Measurements from ENCODE around the gene RTCA. TPM values are rescaled to one million over a fixed set of nuclear protein-coding genes. Genes with fewer than 3 reads are reported as not detected.
"Not testable (repeated sequence)": the region's sequence is repeated elsewhere in the genome, so short reads cannot be mapped to it uniquely, and the experiment has no call there.

Gene RTCA
- total RNA-seq, 2 experiments from 2014 or later, result 47.7 to 48.1 TPM

DNA sequence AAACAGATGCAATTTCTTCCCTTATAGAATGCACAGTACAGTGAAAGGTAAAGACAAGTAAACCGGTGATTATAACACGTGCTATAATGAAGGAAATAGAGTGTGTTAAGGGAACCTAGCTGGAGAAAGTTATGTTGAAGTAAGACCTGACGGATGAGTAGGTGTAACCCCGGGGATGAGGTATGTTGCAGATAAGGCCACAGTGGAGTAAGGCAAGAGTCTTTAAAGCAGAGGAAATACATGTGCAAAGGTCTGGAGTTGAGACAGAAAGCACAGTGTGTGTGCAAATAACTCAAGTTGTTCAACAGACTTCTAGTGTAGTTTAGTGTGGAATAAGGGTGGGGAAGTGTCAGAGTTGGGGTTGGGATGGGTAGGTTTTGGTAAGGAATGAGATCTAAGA, 19.3 kb upstream of the RTCA start:
- H3K4me3 Mint-ChIP-seq, result no peak overlapping the region
- POLR2A ChIA-PET, result no interaction called here
- peaks cover 6% of the 10 kb centered on the region for H3K36me3 Mint-ChIP-seq
- DNase-seq (no peak), ATAC-seq (ENCODE audit: low read depth) (no peak)
- H3K9me3 Mint-ChIP-seq, result no peaks in the 10 kb centered on the region
- no peaks in the 10 kb centered on the region for H3K27me3 Mint-ChIP-seq
- peak overlapping the region; percentile 28 for H3K27ac Mint-ChIP-seq
- peaks cover 13% of the 10 kb centered on the region for H3K4me1 Mint-ChIP-seq

GRCh38 chr1:100249155-100249536, 16.9 kb upstream of the RTCA start:
- ATAC-seq (ENCODE audit: low read depth) (no peak), DNase-seq (no peak)
- H3K9me3 Mint-ChIP-seq, result no peaks in the 10 kb centered on the region
- peaks cover 13% of the 10 kb centered on the region for H3K4me1 Mint-ChIP-seq
- POLR2A ChIA-PET, result interaction anchor here (0.6 to 3.6 kb wide), 10 partner anchors 9 to 398 kb away, joined by 3 to 56 read pairs (median 3); partner anchors contain the start of genes AGL, RTCA, SASS6 and SLC35A3
- H3K27me3 Mint-ChIP-seq, result peaks cover 7% of the 10 kb centered on the region
- no peak overlapping the region for H3K4me3 Mint-ChIP-seq
- H3K36me3 Mint-ChIP-seq, result peaks cover 6% of the 10 kb centered on the region
- H3K27ac Mint-ChIP-seq, result no peak overlapping the region

DNA sequence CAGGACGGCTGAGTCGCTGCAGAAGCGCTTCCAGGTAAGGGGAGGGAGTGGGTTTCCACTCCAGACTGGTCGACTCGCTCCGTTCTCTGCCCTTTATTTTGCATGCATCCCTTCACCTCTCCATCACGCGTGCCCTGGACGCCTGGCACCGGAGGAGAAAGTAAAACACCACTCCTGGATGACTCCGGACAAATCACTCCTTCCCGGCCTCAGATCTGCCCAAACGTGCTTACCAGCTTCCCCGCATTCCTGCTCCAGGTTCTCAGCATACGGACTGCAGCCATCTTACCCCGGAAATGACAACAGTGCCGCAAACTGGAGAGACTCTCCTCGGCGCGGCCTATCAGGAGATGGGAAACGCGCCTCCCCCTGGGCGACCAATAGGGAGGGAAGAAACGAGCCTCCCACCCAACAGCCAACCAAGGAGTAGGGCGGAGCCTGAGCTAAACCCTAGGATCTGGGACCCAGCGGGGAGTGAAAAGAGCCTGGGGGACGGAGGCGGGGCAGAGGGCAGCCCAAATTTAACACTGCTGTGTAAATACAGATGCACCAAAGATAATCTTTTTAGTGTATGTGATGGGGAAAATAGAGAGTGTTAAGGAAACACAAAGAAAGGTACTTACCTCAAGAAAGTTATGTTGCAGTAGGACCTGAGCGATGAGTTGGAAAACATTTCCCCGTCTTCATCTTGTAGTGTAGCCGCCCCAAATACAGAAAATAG, 16.3 kb upstream of the RTCA start, which contains the start of gene DBT:
Gene DBT, minus strand, starts transcription at position 298 of the 721 bp plus-strand sequence. Its CDS starts 14 bp downstream, at position 284.
- peak; percentile 100 for ATAC-seq (ENCODE audit: low read depth)

GRCh38 chr1:100250264-100250663, 15.8 kb upstream of the RTCA start:
- peaks cover 6% of the 10 kb centered on the region for H3K36me3 Mint-ChIP-seq
- H3K27me3 Mint-ChIP-seq, result peaks cover 10% of the 10 kb centered on the region
- DNase-seq, result no peak
- H3K4me1 Mint-ChIP-seq, result peaks cover 13% of the 10 kb centered on the region
- POLR2A ChIA-PET, result interaction anchor here (0.6 to 3.6 kb wide), 9 partner anchors 11 to 400 kb away, joined by 3 to 56 read pairs (median 3); partner anchors contain the start of genes AGL, RTCA, SASS6 and TRMT13
- no peak overlapping the region for H3K27ac Mint-ChIP-seq
- H3K9me3 Mint-ChIP-seq, result no peaks in the 10 kb centered on the region
- no peak overlapping the region for H3K4me3 Mint-ChIP-seq
- no peak for ATAC-seq (ENCODE audit: low read depth)

More for the DNA sequence above, 16.3 kb upstream of the RTCA start, which contains the start of gene DBT:
- no peaks in the 10 kb centered on the region for H3K9me3 Mint-ChIP-seq
- no peak within 1 kb of the TSS for H3K27ac Mint-ChIP-seq
- no peak within 1 kb of the TSS for H3K4me3 Mint-ChIP-seq
- peaks cover 6% of the 10 kb centered on the region for H3K36me3 Mint-ChIP-seq
- peak; percentile 83 for DNase-seq
- peaks cover 7% of the 10 kb centered on the region for H3K27me3 Mint-ChIP-seq
- peaks cover 13% of the 10 kb centered on the region for H3K4me1 Mint-ChIP-seq
- POLR2A ChIA-PET, result interaction anchor here (0.6 to 3.6 kb wide), 12 partner anchors 10 to 399 kb away, joined by 3 to 56 read pairs (median 3); partner anchors contain the start of genes AGL, RTCA, SASS6 and SLC35A3

DNA sequence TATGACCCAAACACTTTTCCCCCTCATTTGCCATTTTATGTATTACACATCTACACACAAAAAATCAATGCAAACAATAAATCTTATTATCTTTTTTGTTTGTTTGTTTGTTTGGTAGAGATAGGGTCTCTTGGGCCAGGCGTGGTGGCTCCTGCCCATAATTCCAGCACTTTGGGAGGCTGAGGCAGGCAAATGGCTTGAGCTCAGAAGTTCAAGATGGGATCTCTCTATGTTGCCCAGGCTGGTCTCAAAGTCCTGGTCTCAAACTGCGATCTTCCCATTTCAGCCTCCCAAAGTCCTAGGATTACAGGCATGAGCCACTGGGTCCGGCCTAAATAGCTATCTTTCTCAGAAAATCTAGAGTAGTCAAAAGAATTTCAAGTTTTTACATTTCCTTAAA, 15.2 kb upstream of the RTCA start:
- POLR2A ChIA-PET, result interaction anchor here (3.6 kb wide), 1 partner anchor 16 kb away, joined by 56 read pairs; the partner anchor contains the start of gene RTCA
- H3K4me1 Mint-ChIP-seq, result peaks cover 13% of the 10 kb centered on the region
- peaks cover 11% of the 10 kb centered on the region for H3K27me3 Mint-ChIP-seq
- ATAC-seq (ENCODE audit: low read depth), result no peak
- H3K4me3 Mint-ChIP-seq, result no peak overlapping the region
- peaks cover 6% of the 10 kb centered on the region for H3K36me3 Mint-ChIP-seq
- H3K27ac Mint-ChIP-seq, result no peak overlapping the region
- H3K9me3 Mint-ChIP-seq, result no peaks in the 10 kb centered on the region
- no peak for DNase-seq

DNA sequence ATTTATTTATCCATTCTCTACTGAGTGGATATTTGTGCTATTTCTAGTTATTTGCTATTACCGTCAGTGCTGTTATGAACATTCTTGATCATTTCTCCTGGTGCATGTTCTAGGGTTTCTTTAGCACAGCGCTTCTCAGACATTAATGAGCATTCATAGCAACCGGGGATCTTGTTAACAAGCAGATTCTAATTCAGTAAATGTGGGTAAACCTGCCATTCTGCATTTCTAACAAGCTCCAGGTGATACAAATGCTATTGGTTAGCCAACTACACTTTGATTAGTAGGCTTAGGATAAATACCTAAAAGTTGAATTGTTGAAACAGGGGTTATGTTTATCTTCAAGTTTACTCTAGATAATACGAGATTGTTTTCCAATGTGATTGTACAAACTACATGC, 13.1 kb upstream of the RTCA start:
- no peaks in the 10 kb centered on the region for H3K9me3 Mint-ChIP-seq
- peaks cover 13% of the 10 kb centered on the region for H3K27me3 Mint-ChIP-seq
- POLR2A ChIA-PET, result no interaction called here
- H3K27ac Mint-ChIP-seq, result no peak overlapping the region
- peaks cover 7% of the 10 kb centered on the region for H3K4me1 Mint-ChIP-seq
- H3K36me3 Mint-ChIP-seq, result no peaks in the 10 kb centered on the region
- H3K4me3 Mint-ChIP-seq, result no peak overlapping the region
- ATAC-seq (ENCODE audit: low read depth) (no peak), DNase-seq (no peak)

DNA sequence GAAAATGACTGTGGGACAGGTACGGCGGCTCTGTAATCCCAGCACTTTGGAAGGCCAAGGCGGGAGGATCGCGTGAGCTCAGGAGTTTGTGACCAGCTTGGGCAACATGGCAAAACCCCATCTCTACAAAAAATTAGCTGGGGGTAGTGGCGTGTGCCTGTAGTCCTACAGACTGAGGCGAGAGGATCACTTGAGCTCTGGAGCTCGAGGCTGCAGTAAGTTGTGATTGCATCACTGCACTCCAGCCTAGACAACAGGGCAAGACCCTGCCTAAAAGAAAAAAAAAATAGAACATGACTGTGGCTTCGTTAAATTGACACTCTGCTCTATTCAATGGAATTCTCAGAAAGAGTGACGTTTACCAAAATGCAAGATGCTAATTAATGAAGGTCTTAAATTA, 12.5 kb upstream of the RTCA start:
- POLR2A ChIA-PET, result no interaction called here
- ATAC-seq (ENCODE audit: low read depth) (no peak), DNase-seq (no peak)
- H3K27me3 Mint-ChIP-seq, result peaks cover 13% of the 10 kb centered on the region
- no peak overlapping the region for H3K27ac Mint-ChIP-seq
- peaks cover 1% of the 10 kb centered on the region for H3K36me3 Mint-ChIP-seq
- no peaks in the 10 kb centered on the region for H3K9me3 Mint-ChIP-seq
- H3K4me1 Mint-ChIP-seq, result peaks cover 7% of the 10 kb centered on the region
- no peak overlapping the region for H3K4me3 Mint-ChIP-seq

DNA sequence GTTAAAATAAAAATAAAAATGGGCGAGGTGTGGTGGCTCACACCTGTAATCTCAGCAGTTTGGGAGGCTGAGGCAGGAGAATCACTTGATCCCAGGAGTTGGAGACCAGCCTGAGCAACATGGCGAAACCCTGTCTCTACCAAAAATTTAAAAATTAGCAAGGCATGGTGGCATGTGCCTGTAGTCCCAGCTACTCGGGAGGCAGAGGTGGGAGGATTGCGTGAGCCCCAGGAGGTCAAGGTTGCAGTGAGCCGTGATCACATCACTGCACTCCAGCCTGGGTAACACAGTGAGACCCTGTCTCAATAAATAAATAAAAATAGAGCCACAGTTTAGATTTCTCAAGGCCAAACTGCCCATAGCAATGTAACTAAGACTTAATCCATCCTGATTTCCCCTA, 9.7 kb upstream of the RTCA start:
- H3K27me3 Mint-ChIP-seq, result peaks cover 13% of the 10 kb centered on the region
- not testable (repeated sequence) for ATAC-seq (ENCODE audit: low read depth); H3K9me3 Mint-ChIP-seq; DNase-seq; H3K4me3 Mint-ChIP-seq; H3K4me1 Mint-ChIP-seq; H3K36me3 Mint-ChIP-seq; H3K27ac Mint-ChIP-seq
- POLR2A ChIA-PET, result interaction anchor here (1.6 kb wide), 1 partner anchor 9 kb away, joined by 6 read pairs; the partner anchor contains the start of gene RTCA

GRCh38 chr1:100258427-100258826, 7.6 kb upstream of the RTCA start:
- H3K36me3 Mint-ChIP-seq; DNase-seq; H3K9me3 Mint-ChIP-seq; H3K27ac Mint-ChIP-seq; H3K4me3 Mint-ChIP-seq; H3K4me1 Mint-ChIP-seq; ATAC-seq (ENCODE audit: low read depth); POLR2A ChIA-PET: not testable (repeated sequence)
- peaks cover 11% of the 10 kb centered on the region for H3K27me3 Mint-ChIP-seq

DNA sequence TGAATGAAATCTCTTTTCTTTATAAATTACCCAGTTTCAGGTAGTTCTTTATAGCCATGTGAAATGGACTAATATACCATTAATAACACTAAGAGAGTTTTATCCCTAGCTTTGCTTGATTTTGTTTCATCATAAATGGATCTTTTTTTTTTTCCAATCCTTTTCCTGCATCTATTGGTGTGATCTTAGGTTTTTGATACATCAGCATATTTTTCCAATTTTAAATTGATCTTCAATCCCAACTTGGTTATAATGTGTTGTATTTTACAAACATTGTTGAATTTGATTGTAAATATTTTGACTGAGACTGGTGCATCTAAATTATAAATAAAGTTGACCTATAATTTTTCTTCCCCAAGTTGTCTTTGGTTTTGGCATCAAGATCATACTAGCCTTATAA, 4.3 kb upstream of the RTCA start:
- H3K36me3 Mint-ChIP-seq, result peaks cover 14% of the 10 kb centered on the region
- DNase-seq (no peak), ATAC-seq (ENCODE audit: low read depth) (no peak)
- H3K9me3 Mint-ChIP-seq, result no peaks in the 10 kb centered on the region
- no peak overlapping the region for H3K27ac Mint-ChIP-seq
- H3K4me3 Mint-ChIP-seq, result no peak overlapping the region
- no peaks in the 10 kb centered on the region for H3K27me3 Mint-ChIP-seq
- POLR2A ChIA-PET, result no interaction called here
- H3K4me1 Mint-ChIP-seq, result peaks cover 4% of the 10 kb centered on the region

DNA sequence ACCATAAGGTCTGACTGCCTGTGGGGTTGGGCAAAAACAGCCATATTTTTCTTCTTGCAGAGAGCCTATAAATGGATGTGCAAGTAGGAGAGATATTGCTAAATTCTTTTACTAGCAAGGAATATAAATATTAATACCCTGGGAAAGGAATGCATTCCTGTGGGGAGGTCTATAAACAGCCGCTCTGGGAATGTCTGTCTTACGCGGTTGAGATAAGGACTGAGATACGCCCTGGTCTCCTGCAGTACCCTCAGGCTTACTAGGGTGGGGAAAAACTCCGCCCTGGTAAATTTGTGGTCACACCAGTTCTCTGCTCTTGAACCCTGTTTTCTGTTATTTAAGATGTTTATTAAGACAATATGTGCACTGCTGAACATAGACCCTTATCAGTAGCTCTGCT, 1.9 kb upstream of the RTCA start:
- peaks cover 20% of the 10 kb centered on the region for H3K36me3 Mint-ChIP-seq
- H3K4me3 Mint-ChIP-seq; ATAC-seq (ENCODE audit: low read depth); H3K27me3 Mint-ChIP-seq; DNase-seq; H3K27ac Mint-ChIP-seq; POLR2A ChIA-PET; H3K9me3 Mint-ChIP-seq: not testable (repeated sequence)
- peaks cover 14% of the 10 kb centered on the region for H3K4me1 Mint-ChIP-seq

DNA sequence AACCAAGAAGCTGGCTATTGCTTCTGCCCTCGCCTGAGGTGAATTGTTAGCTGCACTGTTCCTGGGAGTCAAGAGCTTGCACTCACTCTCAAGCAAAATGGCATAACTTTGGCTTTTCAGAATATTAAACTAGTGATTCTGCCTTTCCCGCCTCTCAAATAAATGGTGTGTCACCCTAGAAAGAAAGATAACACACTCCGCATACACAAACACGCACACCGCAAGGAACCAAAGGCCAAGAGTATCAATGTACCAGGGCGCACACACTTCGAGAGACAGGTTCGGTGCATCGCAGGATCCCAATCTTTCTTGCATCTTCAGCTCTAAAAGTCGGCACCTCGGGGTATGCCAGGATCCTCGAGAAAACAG, 470 bp upstream of the RTCA start:
- H3K27ac Mint-ChIP-seq, result peak overlapping the region; percentile 96
- POLR2A ChIA-PET, result interaction anchor here (0.5 to 4.2 kb wide), 13 partner anchors 8 to 416 kb away, joined by 3 to 56 read pairs (median 5); partner anchors contain the start of genes AGL, CDC14A, DBT and SLC35A3
- H3K27me3 Mint-ChIP-seq, result no peaks in the 10 kb centered on the region
- no peaks in the 10 kb centered on the region for H3K9me3 Mint-ChIP-seq
- H3K36me3 Mint-ChIP-seq, result peaks cover 28% of the 10 kb centered on the region
- H3K4me1 Mint-ChIP-seq, result peaks cover 20% of the 10 kb centered on the region
- H3K4me3 Mint-ChIP-seq, result peak overlapping the region; percentile 94
- ATAC-seq (ENCODE audit: low read depth) (peak; percentile 15), DNase-seq (no peak)

DNA sequence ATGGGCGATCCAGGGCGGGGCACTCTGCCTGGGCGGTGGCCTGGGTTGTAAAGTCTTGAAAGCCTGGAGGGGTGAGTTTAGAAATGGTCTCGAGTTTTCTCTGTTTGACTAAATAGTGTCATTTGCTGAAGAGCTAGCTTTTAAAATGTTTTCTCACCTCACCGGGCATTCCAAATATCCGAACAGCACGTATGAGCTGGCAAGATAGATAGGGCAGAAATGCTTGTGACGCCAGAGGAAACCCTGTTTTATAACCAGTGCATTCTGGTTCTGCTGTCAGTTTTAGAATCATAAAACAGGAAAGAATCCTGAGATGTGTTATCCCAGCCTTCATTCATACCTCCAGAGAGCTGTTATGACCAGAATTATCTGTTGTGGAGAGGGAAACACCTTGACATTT, 725 bp downstream of the RTCA start:
- peak overlapping the region; percentile 96 for H3K27ac Mint-ChIP-seq
- ATAC-seq (ENCODE audit: low read depth), result no peak
- H3K36me3 Mint-ChIP-seq, result peaks cover 36% of the 10 kb centered on the region
- no peaks in the 10 kb centered on the region for H3K9me3 Mint-ChIP-seq
- H3K27me3 Mint-ChIP-seq, result no peaks in the 10 kb centered on the region
- peaks cover 23% of the 10 kb centered on the region for H3K4me1 Mint-ChIP-seq
- no peak for DNase-seq
- peak overlapping the region; percentile 94 for H3K4me3 Mint-ChIP-seq
- POLR2A ChIA-PET, result interaction anchor here (1.3 to 4.2 kb wide), 7 partner anchors 7 to 630 kb away, joined by 3 to 56 read pairs (median 5); partner anchors contain the start of genes CDC14A and DBT

GRCh38 chr1:100267284-100267683, 1.3 kb downstream of the RTCA start:
- POLR2A ChIA-PET, result interaction anchor here (1.3 to 4.2 kb wide), 6 partner anchors 18 to 629 kb away, joined by 3 to 56 read pairs (median 9); partner anchors contain the start of genes CDC14A and DBT
- no peaks in the 10 kb centered on the region for H3K27me3 Mint-ChIP-seq
- H3K9me3 Mint-ChIP-seq, result no peaks in the 10 kb centered on the region
- peak overlapping the region; percentile 94 for H3K4me3 Mint-ChIP-seq
- peaks cover 28% of the 10 kb centered on the region for H3K4me1 Mint-ChIP-seq
- H3K36me3 Mint-ChIP-seq, result peaks cover 40% of the 10 kb centered on the region
- no peak for DNase-seq
- H3K27ac Mint-ChIP-seq, result peak overlapping the region; percentile 96
- ATAC-seq (ENCODE audit: low read depth), result no peak

Measured in activated naive CD8-positive, alpha-beta T cell treated with anti-CD3 and anti-CD28 coated beads, Interleukin-2, amount 10 ng/mL, durations not matched to agents 7 days and 5 days (primary cell).